Thyroid gland (tissue), 4 donors: ENCODE data around the gene DNM3. TPM values are rescaled to one million over a fixed set of nuclear protein-coding genes. Genes with fewer than 3 reads are reported as not detected.
"Not testable (repeated sequence)": the region's sequence is repeated elsewhere in the genome, so short reads cannot be mapped to it uniquely, and the experiment has no call there.

ENCODE experiments used
- DNase-seq, 2 donors: peaks; one replicate each; pipeline ENCODE4 v3.0.0-alpha.2; 2019
- H3K27ac ChIP-seq, 3 donors: fragments of 200-600 bp; sonication (generic); 1 replicate in 2 of 3; 2 replicates in 1 of 3; pipeline ENCODE4 v1.5.1; 2016 to 2019; ENCODE audit warnings: mild to moderate bottlenecking in 1 of 3, moderate library complexity in 1 of 3
- H3K27me3 ChIP-seq: fragments of 200-600 bp; sonication (generic); one replicate; pipeline ENCODE4 v1.5.1; 2019
- H3K36me3 ChIP-seq, 2 donors: fragments of 200-600 bp; sonication (generic); one replicate each; pipeline ENCODE4 v1.5.1; 2016 to 2019
- H3K4me1 ChIP-seq, 2 donors: fragments of 200-600 bp; sonication (generic); one replicate each; pipeline ENCODE4 v1.5.1; 2017 to 2019
- H3K4me3 ChIP-seq, 3 donors: fragments of 200-600 bp; sonication (generic); replicated peaks in 1 of 3; 1 replicate in 2 of 3; 2 replicates in 1 of 3; pipeline ENCODE4 v1.5.1; 2016; ENCODE audit warnings: mild to moderate bottlenecking in 1 of 3
- H3K9me3 ChIP-seq: fragments of 200-600 bp; sonication (generic); one replicate; pipeline ENCODE4 v1.5.1; 2017
- CTCF ChIP-seq, 6 experiments: fragments of 200-600 bp in 3 of 6; fragments of 450-650 bp in 3 of 6; sonication (generic) in 3 of 6; IDR thresholded peaks; one replicate each; pipeline ENCODE4 v1.5.1; 2016 to 2019; ENCODE audit warnings: antibody characterized with exemption in 6 of 6, mild to moderate bottlenecking in 2 of 6, inconsistent platforms in 1 of 6, moderate library complexity in 1 of 6
- POLR2A ChIP-seq, 2 donors: fragments of 450-650 bp; IDR thresholded peaks; one replicate each; pipeline ENCODE4 v1.6.1; 2017; ENCODE audit warnings: antibody characterized with exemption in 2 of 2, mild to moderate bottlenecking in 2 of 2, moderate library complexity in 1 of 2
- WGBS, 2 donors: methylation state at CpG; one replicate each; pipeline ENCODE4 v1.1.5; 2017; 5-methylcytosine and 5-hydroxymethylcytosine counted together
- intact Hi-C: fragments of 100-400 bp; cut with DNase I; formaldehyde crosslinking; loops from one replicate; pipeline ENCODE4 v1.15.1; 2023
- total RNA-seq, 4 donors: library from RNA; depleted of rRNA; stranded (reverse); fragments of >200 nt; gene quantifications; one replicate each; pipeline ENCODE4 v1.2.3, GENCODE V29; 2016

Gene DNM3
- total RNA-seq, 4 donors from 2014 or later: 9.0 to 13.6 (median 10.8) TPM

- intact Hi-C loops: no loop called here
- Histone ChIP-seq H3K36me3 (no peaks in the 10 kb centered on the region), H3K4me1 (peaks cover 0 to 4% of the 10 kb centered on the region in 2 donors), H3K27me3 (no peaks in the 10 kb centered on the region), H3K9me3 (peaks cover 3% of the 10 kb centered on the region), H3K27ac (no peak overlapping the region), H3K4me3 (no peak overlapping the region)
- DNase-seq: no peak
- TF ChIP-seq POLR2A (IDR thresholded peaks at IDR 0.05) (no peak), CTCF (IDR thresholded peaks at IDR 0.05) (no peak)
- WGBS, 2 donors: 81 to 86% methylated on average over 4 to 5 of the region's 5 CpGs
These were observed 183.2 kb downstream of the DNM3 start for GRCh38 chr1:172024516-172024915.

- WGBS, 2 donors: 60 to 75% methylated on average over 10 to 13 of the region's 13 CpGs
- not testable (repeated sequence) for H3K4me1 ChIP-seq
- DNase-seq: peak; percentile 47 to 51
These were observed 183.8 kb downstream of the DNM3 start for GRCh38 chr1:172024944-172025738.

GRCh38 chr1:172040466-172040865, 199.2 kb downstream of the DNM3 start:
- H3K4me3 ChIP-seq: no peak overlapping the region
- no peaks in the 10 kb centered on the region for H3K4me1 ChIP-seq
- intact Hi-C loops: no loop called here
- H3K9me3 ChIP-seq: no peaks in the 10 kb centered on the region
- no peak for TF ChIP-seq POLR2A (IDR thresholded peaks at IDR 0.05)
- 84 to 89% methylated on average over 5 of the region's 5 CpGs for whole genome bisulfite sequencing, 2 donors
- no peak for DNase-seq
- H3K27ac ChIP-seq: no peak overlapping the region
- H3K36me3 ChIP-seq: no peaks in the 10 kb centered on the region
- no peaks in the 10 kb centered on the region for H3K27me3 ChIP-seq

More at GRCh38 chr1:172024944-172025738, 183.8 kb downstream of the DNM3 start:
- intact Hi-C loops, H3K27ac ChIP-seq, H3K4me3 ChIP-seq, H3K9me3 ChIP-seq, H3K36me3 ChIP-seq, H3K27me3 ChIP-seq: not testable (repeated sequence)

GRCh38 chr1:172041102-172041501, 199.8 kb downstream of the DNM3 start:
- Histone ChIP-seq H3K9me3 (no peaks in the 10 kb centered on the region), H3K27me3 (no peaks in the 10 kb centered on the region), H3K27ac (no peak overlapping the region), H3K36me3 (no peaks in the 10 kb centered on the region), H3K4me3 (no peak overlapping the region), H3K4me1 (no peaks in the 10 kb centered on the region)
- TF ChIP-seq POLR2A (IDR thresholded peaks at IDR 0.05): no peak
- no peak for TF ChIP-seq CTCF (IDR thresholded peaks at IDR 0.05)
- no peak for DNase-seq
- intact Hi-C loops: no loop called here

GRCh38 chr1:172041742-172042141, 200.4 kb downstream of the DNM3 start:
- DNase-seq: no peak
- no peaks in the 10 kb centered on the region for H3K9me3 ChIP-seq
- H3K36me3 ChIP-seq: no peaks in the 10 kb centered on the region
- intact Hi-C loops: no loop called here
- 80 to 88% methylated on average over 2 of the region's 2 CpGs for WGBS, 2 donors
- no peak overlapping the region for H3K4me3 ChIP-seq
- TF ChIP-seq CTCF (IDR thresholded peaks at IDR 0.05) (peak in 4 of 6 experiments; percentile 12 to 40 (median 33)), POLR2A (IDR thresholded peaks at IDR 0.05) (no peak)
- H3K27ac ChIP-seq: no peak overlapping the region
- no peaks in the 10 kb centered on the region for H3K4me1 ChIP-seq
- H3K27me3 ChIP-seq: no peaks in the 10 kb centered on the region

- Histone ChIP-seq H3K36me3 (no peaks in the 10 kb centered on the region), H3K9me3 (no peaks in the 10 kb centered on the region), H3K27ac (no peak overlapping the region), H3K4me1 (no peaks in the 10 kb centered on the region), H3K27me3 (no peaks in the 10 kb centered on the region), H3K4me3 (no peak overlapping the region)
- intact Hi-C loops: no loop called here
- TF ChIP-seq CTCF (IDR thresholded peaks at IDR 0.05) (no peak), POLR2A (IDR thresholded peaks at IDR 0.05) (no peak)
- DNase-seq: no peak
These were observed 202.6 kb downstream of the DNM3 start for GRCh38 chr1:172043900-172044299.
